Endothelial cell of umbilical vein (primary cell): ENCODE data around the gene FCN1. TPM values are rescaled to one million over a fixed set of nuclear protein-coding genes. Genes with fewer than 3 reads are reported as not detected.

ENCODE experiments used
- BruUV-seq: library from RNA; stranded (reverse); fragments of 400-500 nt; replicated peaks from 2 replicates; lab custom pipeline; 2021; lab: Mats Ljungman, UMichigan
- CTCF ChIA-PET: fragments of 300-600, 350-600 bp; sonication (Branson Sonifier 250); formaldehyde crosslinking; loops from one replicate; lab custom pipeline; 2021; ENCODE audit warnings: antibody characterized with exemption, inconsistent platforms; lab: Charles Lee
- POLR2A ChIA-PET: fragments of 300-600, 350-600 bp; sonication (Branson Sonifier 250); formaldehyde crosslinking; loops from one replicate; lab custom pipeline; 2021; ENCODE audit warnings: antibody characterized with exemption, inconsistent platforms; lab: Charles Lee
- DNase-seq: peaks from one replicate; pipeline ENCODE4 v3.0.0-alpha.2; 2011; ENCODE audit warnings: low read depth, low spot score
- FAIRE-seq: peaks from 2 replicates; lab custom pipeline; 2011; peaks lifted over from hg19 to GRCh38; lab: Jason Lieb, UNC
- H2AFZ ChIP-seq: 2 replicates; pipeline ENCODE4 v1.6.0; 2012; ENCODE audit warnings: low read depth, low read length, control low read depth, inconsistent platforms
- H3K27ac ChIP-seq: 2 replicates; pipeline ENCODE4 v1.5.1; 2011; ENCODE audit warnings: low read depth, mild to moderate bottlenecking, control low read depth, low read length, moderate library complexity; ENCODE audit not compliant: insufficient read depth
- H3K27me3 ChIP-seq, 2 experiments: 2 replicates each; pipeline versions ENCODE4 v1.6.0 to v1.6.1; 2011; ENCODE audit warnings: low read length in 2 of 2, mixed read lengths in 1 of 2; ENCODE audit not compliant: control insufficient read depth in 2 of 2, insufficient read depth in 2 of 2
- H3K36me3 ChIP-seq, 2 experiments: 2 replicates in 1 of 2; 3 replicates in 1 of 2; pipeline ENCODE4 v1.5.1; 2011; ENCODE audit warnings: low read length in 2 of 2, mild to moderate bottlenecking in 1 of 2, moderate library complexity in 1 of 2; ENCODE audit not compliant: control insufficient read depth in 2 of 2, insufficient read depth in 2 of 2; ENCODE audit errors: extremely low read depth in 1 of 2
- H3K4me1 ChIP-seq: 3 replicates; pipeline ENCODE4 v1.5.1; 2011; ENCODE audit warnings: mild to moderate bottlenecking, low read length; ENCODE audit not compliant: control insufficient read depth, insufficient read depth; ENCODE audit errors: extremely low read depth
- H3K4me2 ChIP-seq: 2 replicates; pipeline ENCODE4 v1.6.1; 2011; ENCODE audit warnings: low read length, control low read depth, mixed read lengths; ENCODE audit not compliant: insufficient read depth
- H3K4me3 ChIP-seq, 3 experiments: fragments of 200-600 bp in 1 of 3; sonication (generic), shearing (Covaris generic) in 1 of 3; replicated peaks in 1 of 3; 2 replicates each; pipeline ENCODE4 v1.5.1; 2011 to 2016; ENCODE audit warnings: control low read depth in 3 of 3, low read length in 3 of 3, mild to moderate bottlenecking in 2 of 3, inconsistent platforms in 1 of 3, low read depth in 1 of 3, moderate library complexity in 1 of 3; ENCODE audit not compliant: insufficient read depth in 1 of 3
- H3K79me2 ChIP-seq: 2 replicates; pipeline ENCODE4 v1.6.0; 2012; ENCODE audit warnings: low read length, inconsistent platforms; ENCODE audit not compliant: control insufficient read depth, insufficient read depth
- H3K9ac ChIP-seq: replicated peaks from 2 replicates; pipeline ENCODE3; 2011; ENCODE audit warnings: low read length, control low read depth; ENCODE audit not compliant: insufficient read depth; ENCODE audit errors: extremely low read depth
- H3K9me1 ChIP-seq: replicated peaks from 3 replicates; pipeline ENCODE4 v1.6.0; 2011; ENCODE audit warnings: mild to moderate bottlenecking, low read length; ENCODE audit not compliant: control insufficient read depth, insufficient read depth; ENCODE audit errors: extremely low read depth
- H3K9me3 ChIP-seq: replicated peaks from 2 replicates; pipeline ENCODE4 v1.5.1; 2012; ENCODE audit warnings: low read length, inconsistent platforms; ENCODE audit not compliant: control insufficient read depth, insufficient read depth
- H4K20me1 ChIP-seq: replicated peaks from 2 replicates; pipeline ENCODE3; 2011; ENCODE audit warnings: mild to moderate bottlenecking, low read length; ENCODE audit not compliant: control insufficient read depth, insufficient read depth; ENCODE audit errors: extremely low read depth
- EZH2 ChIP-seq: IDR thresholded peaks from 2 replicates; pipeline ENCODE4 v1.6.1; 2012; ENCODE audit warnings: borderline replicate concordance, low read depth, mild to moderate bottlenecking, moderate library complexity, low read length, inconsistent platforms; ENCODE audit not compliant: severe bottlenecking
- FOS ChIP-seq: IDR thresholded peaks from 2 replicates; pipeline ENCODE4 v1.6.1; 2011; ENCODE audit warnings: mild to moderate bottlenecking, low read length, moderate library complexity, borderline replicate concordance; ENCODE audit not compliant: insufficient read depth
- GATA2 ChIP-seq: IDR thresholded peaks from 2 replicates; pipeline ENCODE4 v1.7.0; 2011; ENCODE audit warnings: low read depth, mild to moderate bottlenecking, moderate library complexity, mixed read lengths, low read length; ENCODE audit not compliant: insufficient read length, insufficient read depth
- JUN ChIP-seq: IDR thresholded peaks from 2 replicates; pipeline ENCODE4 v1.6.1; 2011; ENCODE audit warnings: borderline replicate concordance, low read depth; ENCODE audit not compliant: insufficient read length, insufficient read depth
- MYC ChIP-seq: IDR thresholded peaks from one replicate; pipeline ENCODE4 v1.6.1; 2011; ENCODE audit warnings: mild to moderate bottlenecking, low read depth, low read length
- POLR2A ChIP-seq: IDR thresholded peaks from 2 replicates; pipeline ENCODE4 v1.6.1; 2012; ENCODE audit warnings: low read depth, mild to moderate bottlenecking, control low read depth, low read length
- POLR2AphosphoS5 ChIP-seq: IDR thresholded peaks from 2 replicates; pipeline ENCODE4 v1.6.1; 2012; ENCODE audit warnings: low read depth, mild to moderate bottlenecking, control low read depth, low read length, moderate library complexity; ENCODE audit not compliant: insufficient read depth
- dilution Hi-C: fragments of 300-500 bp; cut with MboI; formaldehyde crosslinking; loops from one replicate; pipeline ENCODE4 v1.15.0; 2019; ENCODE audit warnings: low sequenced_read_pairs; ENCODE audit not compliant: extremely low pct_ligation_motif_present
- intact Hi-C: fragments of 100-400 bp; cut with micrococcal nuclease; formaldehyde crosslinking; loops from one replicate; pipeline ENCODE4 v1.10.0; 2022
- polyA plus RNA-seq, 4 experiments: library from polyadenylated mRNA; depleted of rRNA in 3 of 4; stranded (reverse) in 3 of 4; unstranded in 1 of 4; fragments of >200 nt; gene quantifications; 2 replicates each; pipeline versions ENCODE4 v1.2.1 to v1.2.3, GENCODE V29; 2011 to 2012; ENCODE audit warnings: missing spikeins in 1 of 4
- total RNA-seq: library from RNA; stranded (reverse); gene quantifications from 2 replicates; pipeline ENCODE4 v1.2.3, GENCODE V29; 2021
- TF ChIP-seq, protein P1 (sequence below): IDR thresholded peaks from 2 replicates; pipeline ENCODE4 v1.6.1; 2011; ENCODE audit not compliant: insufficient read depth, insufficient read length
- TF ChIP-seq, protein P2 (sequence below), 2 donors: IDR thresholded peaks; 1 replicate in 1 of 2; 2 replicates in 1 of 2; pipeline ENCODE4 v1.5.1; 2011; ENCODE audit warnings: low read length in 2 of 2, mild to moderate bottlenecking in 2 of 2, moderate library complexity in 2 of 2, control low read depth in 1 of 2, inconsistent platforms in 1 of 2, low read depth in 1 of 2; ENCODE audit not compliant: insufficient read depth in 1 of 2; ENCODE audit errors: extremely low read depth in 1 of 2

The FCN1 gene
- total and polyA plus RNA-seq, 2 donors (not counting 3 experiments of a cell fraction or from before 2014, with no cell fraction given): not detected

DNA sequence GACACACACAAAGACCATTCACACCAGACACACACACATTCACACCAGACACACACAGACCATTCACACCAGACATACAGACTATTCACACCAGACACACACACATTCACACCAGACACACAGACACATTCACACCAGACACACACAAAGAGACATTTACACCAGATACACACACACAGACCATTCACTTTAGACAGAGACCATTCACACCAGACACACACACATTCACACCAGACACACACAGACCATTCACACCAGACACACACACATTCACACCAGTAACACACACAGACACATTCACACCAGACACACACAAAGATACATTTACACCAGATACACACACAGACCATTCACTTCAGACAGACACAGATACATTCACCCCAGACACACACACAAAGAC, 29.0 kb upstream of the FCN1 start:
- BruUV-seq: no TSS peak
- DNase-seq (no peak), FAIRE-seq (no peak)
- ChIA-PET POLR2A (no interaction called here), CTCF (no interaction called here)
- Histone ChIP-seq H4K20me1 (no peaks in the 10 kb centered on the region), H3K27me3 (no peaks in the 10 kb centered on the region), H3K79me2 (no peaks in the 10 kb centered on the region), H3K9me3 (no peaks in the 10 kb centered on the region), H3K4me2 (no peak overlapping the region), H3K9ac (no peak overlapping the region), H3K36me3 (no peaks in the 10 kb centered on the region), H3K4me1 (no peaks in the 10 kb centered on the region), H3K27ac (no peak overlapping the region), H2AFZ (no peak overlapping the region), H3K4me3 (no peak overlapping the region), H3K9me1 (no peaks in the 10 kb centered on the region)
- TF ChIP-seq, protein P1, sequence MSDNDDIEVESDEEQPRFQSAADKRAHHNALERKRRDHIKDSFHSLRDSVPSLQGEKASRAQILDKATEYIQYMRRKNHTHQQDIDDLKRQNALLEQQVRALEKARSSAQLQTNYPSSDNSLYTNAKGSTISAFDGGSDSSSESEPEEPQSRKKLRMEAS: no peak
- TF ChIP-seq FOS: no peak
- no peak for TF ChIP-seq MYC
- no peak for TF ChIP-seq POLR2A
- TF ChIP-seq EZH2: no peak
- TF ChIP-seq, protein P2, sequence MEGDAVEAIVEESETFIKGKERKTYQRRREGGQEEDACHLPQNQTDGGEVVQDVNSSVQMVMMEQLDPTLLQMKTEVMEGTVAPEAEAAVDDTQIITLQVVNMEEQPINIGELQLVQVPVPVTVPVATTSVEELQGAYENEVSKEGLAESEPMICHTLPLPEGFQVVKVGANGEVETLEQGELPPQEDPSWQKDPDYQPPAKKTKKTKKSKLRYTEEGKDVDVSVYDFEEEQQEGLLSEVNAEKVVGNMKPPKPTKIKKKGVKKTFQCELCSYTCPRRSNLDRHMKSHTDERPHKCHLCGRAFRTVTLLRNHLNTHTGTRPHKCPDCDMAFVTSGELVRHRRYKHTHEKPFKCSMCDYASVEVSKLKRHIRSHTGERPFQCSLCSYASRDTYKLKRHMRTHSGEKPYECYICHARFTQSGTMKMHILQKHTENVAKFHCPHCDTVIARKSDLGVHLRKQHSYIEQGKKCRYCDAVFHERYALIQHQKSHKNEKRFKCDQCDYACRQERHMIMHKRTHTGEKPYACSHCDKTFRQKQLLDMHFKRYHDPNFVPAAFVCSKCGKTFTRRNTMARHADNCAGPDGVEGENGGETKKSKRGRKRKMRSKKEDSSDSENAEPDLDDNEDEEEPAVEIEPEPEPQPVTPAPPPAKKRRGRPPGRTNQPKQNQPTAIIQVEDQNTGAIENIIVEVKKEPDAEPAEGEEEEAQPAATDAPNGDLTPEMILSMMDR (IDR thresholded peaks at IDR 0.05; ENCODE audit: extremely low read depth in 1 of 2, insufficient read depth in 1 of 2, low read depth in 1 of 2, low read length in 2 of 2): no peak
- no peak for TF ChIP-seq GATA2
- TF ChIP-seq JUN: no peak
- no peak for TF ChIP-seq POLR2AphosphoS5
- intact Hi-C loops: no loop called here
- dilution Hi-C loops: no loop called here
